Loucy (cell line): ENCODE data around the gene GBP4.

Experiments
- H2AFZ ChIP-seq: fragments of 200-600 bp; sonication (generic); 2 replicates; pipeline ENCODE4 v1.6.0; 2016; ENCODE audit warnings: antibody characterized with exemption, mild to moderate bottlenecking, low read length, moderate library complexity
- H3F3A ChIP-seq: fragments of 200-600 bp; 2 replicates; pipeline ENCODE4 v1.6.0; 2016; ENCODE audit warnings: antibody characterized with exemption, low read depth, mild to moderate bottlenecking
- H3K27me3 ChIP-seq: fragments of 200-600 bp; sonication (generic); 2 replicates; pipeline ENCODE4 v1.6.1; 2014; ENCODE audit warnings: low read length, mild to moderate bottlenecking; ENCODE audit not compliant: insufficient read depth, poor library complexity, severe bottlenecking
- H3K36me3 ChIP-seq: fragments of 200-600 bp; sonication (generic); 2 replicates; pipeline ENCODE4 v1.6.1; 2016; ENCODE audit warnings: low read length; ENCODE audit not compliant: insufficient read depth
- H3K4me1 ChIP-seq: fragments of 200-600 bp; sonication (generic); 2 replicates; pipeline ENCODE4 v1.5.1; 2014; ENCODE audit warnings: low read length, mild to moderate bottlenecking; ENCODE audit not compliant: insufficient read depth, poor library complexity, severe bottlenecking
- H3K4me2 ChIP-seq: fragments of 200-600 bp; sonication (generic); 2 replicates; pipeline ENCODE4 v1.6.0; 2014; ENCODE audit warnings: antibody characterized with exemption, low read length, low read depth, mild to moderate bottlenecking; ENCODE audit not compliant: poor library complexity, severe bottlenecking
- H3K4me3 ChIP-seq: fragments of 200-600 bp; sonication (generic); 2 replicates; pipeline ENCODE4 v1.5.1; 2014; ENCODE audit warnings: low read length, mild to moderate bottlenecking, mixed read lengths; ENCODE audit not compliant: poor library complexity, severe bottlenecking
- H3K79me2 ChIP-seq: fragments of 200-600 bp; sonication (generic); 2 replicates; pipeline ENCODE4 v1.6.1; 2014; ENCODE audit warnings: low read length; ENCODE audit not compliant: insufficient read depth
- H3K9ac ChIP-seq: fragments of 200-600 bp; sonication (generic); 2 replicates; pipeline ENCODE4 v1.6.0; 2014; ENCODE audit warnings: mild to moderate bottlenecking, low read depth, low read length, moderate library complexity; ENCODE audit not compliant: poor library complexity, severe bottlenecking
- H3K9me2 ChIP-seq: fragments of 200-600 bp; sonication (generic); replicated peaks from 2 replicates; pipeline ENCODE4 v1.6.1; 2016; ENCODE audit warnings: low read depth, low read length, mixed read lengths
- H3K9me3 ChIP-seq: fragments of 200-600 bp; sonication (generic); 2 replicates; pipeline ENCODE4 v1.6.1; 2014; ENCODE audit warnings: mild to moderate bottlenecking, antibody characterized with exemption, low read length, low read depth; ENCODE audit not compliant: insufficient read depth
- H4K20me1 ChIP-seq: fragments of 200-600 bp; sonication (generic); 2 replicates; pipeline ENCODE4 v1.6.0; 2014; ENCODE audit warnings: antibody characterized with exemption, low read length, mild to moderate bottlenecking; ENCODE audit not compliant: insufficient read depth, poor library complexity, severe bottlenecking
- CTCF ChIP-seq: fragments of 200-600 bp; sonication (generic); conservative IDR thresholded peaks from 2 replicates; pipeline ENCODE4 v1.5.1; 2014; ENCODE audit warnings: mild to moderate bottlenecking, antibody characterized with exemption, low read length
- EZH2phosphoT487 ChIP-seq: fragments of 200-600 bp; IDR thresholded peaks from 2 replicates; pipeline ENCODE4 v1.6.1; 2018; ENCODE audit warnings: antibody characterized with exemption, mild to moderate bottlenecking, moderate library complexity, borderline replicate concordance

GBP4 gene

DNA sequence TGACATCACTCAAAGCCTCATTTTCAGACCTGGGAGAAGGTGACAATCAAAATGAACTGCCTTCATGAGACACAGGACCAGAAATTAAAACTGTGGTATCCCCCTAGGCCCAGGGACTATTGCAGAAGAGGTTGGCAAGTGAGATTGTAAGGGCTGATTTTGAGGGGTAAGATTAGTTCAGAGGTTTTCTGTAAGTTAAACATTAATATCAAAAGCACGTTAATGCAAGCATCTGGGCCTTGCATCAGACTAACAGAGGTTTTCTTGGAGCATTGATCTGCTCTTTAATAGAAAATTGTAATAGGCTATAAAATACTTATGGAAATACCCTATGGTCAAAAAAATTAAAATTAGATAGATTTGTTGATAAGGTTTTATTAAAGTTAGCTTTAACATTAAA lies 14.6 kb upstream of the GBP4 start:
- H3K4me2 ChIP-seq, result no peak overlapping the region
- no peaks in the 10 kb centered on the region for H3K27me3 ChIP-seq
- H4K20me1 ChIP-seq, result no peaks in the 10 kb centered on the region
- H3K4me1 ChIP-seq, result no peaks in the 10 kb centered on the region
- TF ChIP-seq EZH2phosphoT487 (no peak), CTCF (no peak)
- no peaks in the 10 kb centered on the region for H3F3A ChIP-seq
- no peak overlapping the region for H2AFZ ChIP-seq
- no peak overlapping the region for H3K4me3 ChIP-seq
- no peak overlapping the region for H3K9ac ChIP-seq
- no peaks in the 10 kb centered on the region for H3K9me2 ChIP-seq
- peaks cover 13% of the 10 kb centered on the region; the same call in 1 of the 2 replicates for H3K9me3 ChIP-seq
- H3K79me2 ChIP-seq, result no peaks in the 10 kb centered on the region
- no peaks in the 10 kb centered on the region for H3K36me3 ChIP-seq

DNA sequence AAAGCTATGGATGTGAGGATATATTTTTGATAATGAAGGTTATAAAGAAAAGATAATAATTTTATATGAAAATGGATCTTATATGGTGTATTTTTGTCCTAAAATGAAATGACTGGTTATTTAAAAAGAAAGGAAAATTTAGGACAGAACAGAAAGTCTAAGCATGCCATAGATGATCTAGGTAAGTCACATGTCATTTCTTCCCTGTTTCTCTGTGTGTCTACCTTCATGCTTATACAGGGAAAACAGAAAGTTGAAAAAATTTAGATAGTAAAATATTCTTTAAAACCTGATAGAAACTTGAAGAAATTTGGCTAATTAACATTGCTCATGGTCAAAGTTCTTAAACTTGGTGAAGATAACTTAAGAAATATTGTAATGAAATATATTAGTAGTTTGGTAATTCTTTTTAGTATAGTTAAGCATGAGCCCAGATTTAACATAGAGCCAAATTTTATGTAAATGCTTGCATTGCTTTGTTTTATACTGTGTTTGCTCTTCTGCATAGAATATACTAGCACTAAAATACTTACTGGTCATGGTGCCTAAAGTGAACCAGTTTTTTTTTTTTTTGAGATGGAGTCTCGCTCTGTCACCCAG lies 12.4 kb upstream of the GBP4 start:
- Histone ChIP-seq H3K9ac (no peak overlapping the region), H3K9me3 (peaks cover 8% of the 10 kb centered on the region; the same call in 1 of the 2 replicates), H2AFZ (no peak overlapping the region), H3K27me3 (no peaks in the 10 kb centered on the region), H3F3A (no peaks in the 10 kb centered on the region), H3K4me3 (no peak overlapping the region), H3K4me2 (no peak overlapping the region), H3K36me3 (no peaks in the 10 kb centered on the region), H3K79me2 (no peaks in the 10 kb centered on the region), H4K20me1 (no peaks in the 10 kb centered on the region), H3K4me1 (no peaks in the 10 kb centered on the region), H3K9me2 (no peaks in the 10 kb centered on the region)
- TF ChIP-seq EZH2phosphoT487, result no peak
- TF ChIP-seq CTCF, result no peak

DNA sequence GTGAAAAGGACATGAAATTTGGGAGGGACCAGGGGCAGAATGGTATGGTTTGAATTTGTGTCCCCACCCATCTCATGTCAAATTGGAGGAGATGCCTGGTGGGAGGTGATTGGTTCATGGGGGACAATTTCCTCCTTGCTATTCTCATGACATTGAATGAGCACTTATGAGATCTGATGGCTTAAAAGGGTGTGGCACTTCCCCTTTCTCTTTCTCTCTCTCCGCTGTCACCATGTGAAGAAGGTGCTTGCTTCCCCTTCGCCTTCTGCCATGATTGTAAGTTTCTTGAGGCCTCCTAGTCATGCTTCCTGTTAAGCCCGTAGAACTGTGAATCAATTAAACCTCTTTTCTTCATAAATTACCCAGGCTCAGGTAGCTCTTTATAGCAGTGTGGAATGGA lies 7.6 kb upstream of the GBP4 start:
- no peaks in the 10 kb centered on the region for H3K9me2 ChIP-seq
- TF ChIP-seq CTCF (no peak), EZH2phosphoT487 (no peak)

More for the DNA sequence above, 7.6 kb upstream of the GBP4 start:
- no peaks in the 10 kb centered on the region for H4K20me1 ChIP-seq
- no peaks in the 10 kb centered on the region for H3K36me3 ChIP-seq
- no peak overlapping the region for H3K9ac ChIP-seq
- peaks cover 17% of the 10 kb centered on the region; the same call in 1 of the 2 replicates for H3K9me3 ChIP-seq
- no peak overlapping the region for H3K4me2 ChIP-seq
- no peaks in the 10 kb centered on the region for H3K79me2 ChIP-seq
- peaks cover 22% of the 10 kb centered on the region for H3K4me1 ChIP-seq
- H3K4me3 ChIP-seq, result no peak overlapping the region
- no peak overlapping the region for H2AFZ ChIP-seq
- no peaks in the 10 kb centered on the region for H3F3A ChIP-seq
- H3K27me3 ChIP-seq, result no peaks in the 10 kb centered on the region
